ENCODE measurements around the gene C1orf159. TPM values are rescaled to one million over a fixed set of nuclear protein-coding genes. Genes with fewer than 3 reads are reported as not detected.

Gene C1orf159
- total RNA-seq, 2 donors from 2014 or later, result 23.1 to 29.5 TPM

GRCh38 chr1:1082239-1082775, 33.6 kb downstream of the C1orf159 start:
- Mint-ChIP-seq H3K27me3 (ENCODE audit: insufficient read depth) (peaks cover 3% of the 10 kb centered on the region), H3K4me1 (peaks cover 2% of the 10 kb centered on the region), H3K27ac (no peak overlapping the region), H3K4me3 (no peak overlapping the region), H3K9me3 (no peaks in the 10 kb centered on the region), H3K36me3 (ENCODE audit: low read depth) (peaks cover 2% of the 10 kb centered on the region)
- Histone ChIP-seq H3K27me3 (ENCODE audit: control insufficient read depth, insufficient read depth, low read length, poor library complexity, severe bottlenecking) (peaks cover 8% of the 10 kb centered on the region), H3K9ac (ENCODE audit: extremely low read depth, low read length, poor library complexity, severe bottlenecking) (no peak overlapping the region), H3K27ac (ENCODE audit: low read depth, low read length) (no peak overlapping the region), H3K36me3 (ENCODE audit: control insufficient read depth, insufficient read depth, low read length) (no peaks in the 10 kb centered on the region), H3K4me1 (ENCODE audit: control insufficient read depth, insufficient read depth, low read length) (peaks cover 7% of the 10 kb centered on the region), H3K9me3 (ENCODE audit: control insufficient read depth, low read length) (no peaks in the 10 kb centered on the region), H3K4me3 (ENCODE audit: low read length) (no peak overlapping the region)
- 94 to 100% methylated on average over 7 to 27 of the region's 27 CpGs for WGBS, 2 experiments (ENCODE audit: insufficient coverage in 1 of 2, insufficient read length in 1 of 2)
- no peak for TF ChIP-seq CTCF (conservative IDR thresholded peaks at IDR 0.05)
- peak; percentile 44 for DNase-seq

GRCh38 chr1:1081311-1082238, 34.3 kb downstream of the C1orf159 start:
- no peak overlapping the region for H3K27ac Mint-ChIP-seq
- Histone ChIP-seq H3K27ac (ENCODE audit: low read depth, low read length) (no peak overlapping the region), H3K9me3 (ENCODE audit: control insufficient read depth, low read length) (no peaks in the 10 kb centered on the region), H3K4me1 (ENCODE audit: control insufficient read depth, insufficient read depth, low read length) (peaks cover 7% of the 10 kb centered on the region), H3K27me3 (ENCODE audit: control insufficient read depth, insufficient read depth, low read length, poor library complexity, severe bottlenecking) (peaks cover 11% of the 10 kb centered on the region), H3K4me3 (ENCODE audit: low read length) (no peak overlapping the region), H3K36me3 (ENCODE audit: control insufficient read depth, insufficient read depth, low read length) (no peaks in the 10 kb centered on the region), H3K9ac (ENCODE audit: extremely low read depth, low read length, poor library complexity, severe bottlenecking) (no peak overlapping the region)
- no peak for TF ChIP-seq CTCF (conservative IDR thresholded peaks at IDR 0.05)
- peaks cover 3% of the 10 kb centered on the region for H3K27me3 Mint-ChIP-seq (ENCODE audit: insufficient read depth)
- WGBS, 2 experiments (ENCODE audit: insufficient coverage in 1 of 2, insufficient read length in 1 of 2), result 87 to 91% methylated on average over 22 to 52 of the region's 52 CpGs
- peaks cover 2% of the 10 kb centered on the region for H3K36me3 Mint-ChIP-seq (ENCODE audit: low read depth)
- peak; percentile 42 for DNase-seq
- H3K4me1 Mint-ChIP-seq, result peaks cover 2% of the 10 kb centered on the region
- no peak overlapping the region for H3K4me3 Mint-ChIP-seq
- no peaks in the 10 kb centered on the region for H3K9me3 Mint-ChIP-seq

GRCh38 chr1:1080951-1081310, 35.0 kb downstream of the C1orf159 start:
- TF ChIP-seq CTCF (conservative IDR thresholded peaks at IDR 0.05), result no peak
- peaks cover 2% of the 10 kb centered on the region for H3K36me3 Mint-ChIP-seq (ENCODE audit: low read depth)
- H3K27ac Mint-ChIP-seq, result no peak overlapping the region
- Histone ChIP-seq H3K9ac (ENCODE audit: extremely low read depth, low read length, poor library complexity, severe bottlenecking) (no peak overlapping the region), H3K4me1 (ENCODE audit: control insufficient read depth, insufficient read depth, low read length) (peaks cover 7% of the 10 kb centered on the region), H3K27ac (ENCODE audit: low read depth, low read length) (no peak overlapping the region), H3K36me3 (ENCODE audit: control insufficient read depth, insufficient read depth, low read length) (no peaks in the 10 kb centered on the region), H3K9me3 (ENCODE audit: control insufficient read depth, low read length) (no peaks in the 10 kb centered on the region), H3K4me3 (ENCODE audit: low read length) (no peak overlapping the region), H3K27me3 (ENCODE audit: control insufficient read depth, insufficient read depth, low read length, poor library complexity, severe bottlenecking) (peaks cover 11% of the 10 kb centered on the region)
- peaks cover 3% of the 10 kb centered on the region for H3K27me3 Mint-ChIP-seq (ENCODE audit: insufficient read depth)
- H3K9me3 Mint-ChIP-seq, result no peaks in the 10 kb centered on the region
- no peak overlapping the region for H3K4me3 Mint-ChIP-seq
- 65 to 80% methylated on average over 1 to 9 of the region's 9 CpGs for whole genome bisulfite sequencing, 2 experiments (ENCODE audit: insufficient coverage in 1 of 2, insufficient read length in 1 of 2)
- H3K4me1 Mint-ChIP-seq, result peaks cover 2% of the 10 kb centered on the region
- DNase-seq, result peak; percentile 65
